ENCODE results near the gene SH2D4B. TPM values are rescaled to one million over a fixed set of nuclear protein-coding genes. Genes with fewer than 3 reads are reported as not detected.

Gene SH2D4B
- total RNA-seq, result not detected
- long read RNA-seq, result 0 reads

- DNase-seq (no peak), ATAC-seq (no peak)
- intact Hi-C loops (cut with micrococcal nuclease), result no loop called here
These were observed at the start of gene SH2D4B for GRCh38 chr10:80537736-80538480. SH2D4B (plus strand) TSS chr10:80537902; CDS start chr10:80538332, 430 bp downstream.

- ATAC-seq, result no peak
- intact Hi-C loops (cut with micrococcal nuclease), result no loop called here
- no peak for DNase-seq
These were observed 49.1 kb upstream of the SH2D4B start for GRCh38 chr10:80488539-80489066.

- ATAC-seq (no peak), DNase-seq (no peak)
- intact Hi-C loops (cut with micrococcal nuclease), result no loop called here
These were observed 48.2 kb upstream of the SH2D4B start for GRCh38 chr10:80489371-80490112.

- DNase-seq (no peak), ATAC-seq (peak; percentile 33)
- intact Hi-C loops (cut with micrococcal nuclease), result no loop called here
These were observed 46.2 kb upstream of the SH2D4B start for GRCh38 chr10:80491251-80492102.

GRCh38 chr10:80492848-80493521 is 44.7 kb upstream of the SH2D4B start:
- no peak for ATAC-seq
- DNase-seq, result no peak
- intact Hi-C loops (cut with micrococcal nuclease), result no loop called here

GRCh38 chr10:80493522-80494051 is 44.1 kb upstream of the SH2D4B start:
- DNase-seq, result no peak
- ATAC-seq, result peak; percentile 22
- intact Hi-C loops (cut with micrococcal nuclease), result no loop called here

- no peak for ATAC-seq
- intact Hi-C loops (cut with micrococcal nuclease), result no loop called here
- DNase-seq, result no peak
These were observed 41.0 kb upstream of the SH2D4B start for GRCh38 chr10:80496555-80497172.

GRCh38 chr10:80497187-80498077 is 40.3 kb upstream of the SH2D4B start:
- DNase-seq, result peak; percentile 80
- intact Hi-C loops (cut with micrococcal nuclease), result no loop called here
- peak; percentile 59 for ATAC-seq

- intact Hi-C loops (cut with micrococcal nuclease), result no loop called here
- DNase-seq, result no peak
These were observed 39.4 kb upstream of the SH2D4B start for GRCh38 chr10:80498078-80498832.

GRCh38 chr10:80498833-80499741 is 38.6 kb upstream of the SH2D4B start:
- peak; percentile 89 for ATAC-seq
- DNase-seq, result peak; percentile 92
- intact Hi-C loops (cut with micrococcal nuclease), result no loop called here

More at GRCh38 chr10:80498078-80498832, 39.4 kb upstream of the SH2D4B start:
- peak; percentile 2 for ATAC-seq

- DNase-seq (peak; percentile 72), ATAC-seq (peak; percentile 24)
- intact Hi-C loops (cut with micrococcal nuclease), result no loop called here
These were observed 36.9 kb upstream of the SH2D4B start for GRCh38 chr10:80500572-80501380.

GRCh38 chr10:80501381-80501912 is 36.3 kb upstream of the SH2D4B start:
- ATAC-seq, result no peak
- intact Hi-C loops (cut with micrococcal nuclease), result no loop called here
- DNase-seq, result no peak

- no peak for DNase-seq
- intact Hi-C loops (cut with micrococcal nuclease), result no loop called here
- ATAC-seq, result no peak
These were observed 35.7 kb upstream of the SH2D4B start for GRCh38 chr10:80501913-80502521.
